HUES64 (cell line): Measurements from ENCODE around the gene TSPAN32.
A peak's percentile ranks its signal among the peaks of the same experiment; 100 is the strongest.

Experiments used
- H3K27ac ChIP-seq: 2 replicates; pipeline ENCODE4 v1.7.0; 2013; ENCODE audit warnings: low read depth, low read length, inconsistent platforms
- H3K27me3 ChIP-seq: 2 replicates; pipeline ENCODE4 v1.6.1; 2013; ENCODE audit warnings: mild to moderate bottlenecking, low read length; ENCODE audit not compliant: insufficient read depth
- H3K36me3 ChIP-seq: 2 replicates; pipeline ENCODE4 v1.6.1; 2013; ENCODE audit warnings: mild to moderate bottlenecking, low read length; ENCODE audit not compliant: insufficient read depth
- H3K4me1 ChIP-seq: 2 replicates; pipeline ENCODE4 v1.6.1; 2013; ENCODE audit warnings: mild to moderate bottlenecking, low read length, moderate library complexity; ENCODE audit not compliant: insufficient read depth
- H3K4me3 ChIP-seq: 2 replicates; pipeline ENCODE4 v1.5.1; 2013; ENCODE audit warnings: mild to moderate bottlenecking, low read length, moderate library complexity
- H3K9ac ChIP-seq: 2 replicates; pipeline ENCODE4 v1.6.1; 2013; ENCODE audit warnings: mild to moderate bottlenecking, low read depth, low read length
- H3K9me3 ChIP-seq: 2 replicates; pipeline ENCODE4 v1.6.1; 2013; ENCODE audit warnings: low read depth, low read length; ENCODE audit not compliant: insufficient read depth
- WGBS: fragments of 150-250, 120-280 bp; methylation state at CpG from one replicate; pipeline ENCODE4 v1.1.7; 2013; ENCODE audit warnings: missing lambda C conversion rate; 5-methylcytosine and 5-hydroxymethylcytosine counted together

Gene TSPAN32

GRCh38 chr11:2262301-2263070 is 39.3 kb upstream of the TSPAN32 start:
- 80% methylated on average over 18 of the region's 18 CpGs for WGBS
- H3K27me3 ChIP-seq: peaks cover 33% of the 10 kb centered on the region
- no peaks in the 10 kb centered on the region for H3K9me3 ChIP-seq
- no peaks in the 10 kb centered on the region for H3K4me1 ChIP-seq
- H3K27ac ChIP-seq: no peak overlapping the region
- H3K36me3 ChIP-seq: no peaks in the 10 kb centered on the region
- H3K4me3 ChIP-seq: no peak overlapping the region
- H3K9ac ChIP-seq: no peak overlapping the region

- no peaks in the 10 kb centered on the region for H3K9me3 ChIP-seq
- peaks cover 39% of the 10 kb centered on the region for H3K27me3 ChIP-seq
- H3K4me3 ChIP-seq: no peak overlapping the region
- H3K4me1 ChIP-seq: no peaks in the 10 kb centered on the region
- H3K9ac ChIP-seq: no peak overlapping the region
- no peaks in the 10 kb centered on the region for H3K36me3 ChIP-seq
- 94% methylated on average over 10 of the region's 10 CpGs for WGBS
- no peak overlapping the region for H3K27ac ChIP-seq
These were observed 38.7 kb upstream of the TSPAN32 start for GRCh38 chr11:2263071-2263565.

GRCh38 chr11:2263724-2264360 is 38.0 kb upstream of the TSPAN32 start:
- H3K4me1 ChIP-seq: peaks cover 4% of the 10 kb centered on the region; the same call in 1 of the 2 replicates
- no peak overlapping the region for H3K9ac ChIP-seq
- no peak overlapping the region for H3K27ac ChIP-seq
- peaks cover 47% of the 10 kb centered on the region for H3K27me3 ChIP-seq
- no peaks in the 10 kb centered on the region for H3K36me3 ChIP-seq
- no peaks in the 10 kb centered on the region for H3K9me3 ChIP-seq
- no peak overlapping the region for H3K4me3 ChIP-seq
- 90% methylated on average over 13 of the region's 13 CpGs for WGBS

GRCh38 chr11:2264366-2265053 is 37.3 kb upstream of the TSPAN32 start:
- H3K27me3 ChIP-seq: peaks cover 53% of the 10 kb centered on the region
- H3K9me3 ChIP-seq: no peaks in the 10 kb centered on the region
- peaks cover 4% of the 10 kb centered on the region; the same call in 1 of the 2 replicates for H3K4me1 ChIP-seq
- WGBS: 93% methylated on average over 22 of the region's 22 CpGs
- no peak overlapping the region for H3K4me3 ChIP-seq
- no peaks in the 10 kb centered on the region for H3K36me3 ChIP-seq
- no peak overlapping the region for H3K27ac ChIP-seq
- H3K9ac ChIP-seq: no peak overlapping the region

- H3K9me3 ChIP-seq: no peaks in the 10 kb centered on the region
- H3K36me3 ChIP-seq: no peaks in the 10 kb centered on the region
- H3K9ac ChIP-seq: no peak overlapping the region
- no peak overlapping the region for H3K4me3 ChIP-seq
- no peak overlapping the region for H3K27ac ChIP-seq
- H3K27me3 ChIP-seq: peaks cover 62% of the 10 kb centered on the region
- 72% methylated on average over 2 of the region's 2 CpGs for WGBS
- peaks cover 4% of the 10 kb centered on the region; the same call in 1 of the 2 replicates for H3K4me1 ChIP-seq
These were observed 36.4 kb upstream of the TSPAN32 start for GRCh38 chr11:2265396-2265795.

- Histone ChIP-seq H3K9ac (no peak overlapping the region), H3K27me3 (peaks cover 68% of the 10 kb centered on the region)
These were observed 35.8 kb upstream of the TSPAN32 start for GRCh38 chr11:2265854-2266585.

GRCh38 chr11:2266586-2267305 is 35.1 kb upstream of the TSPAN32 start:
- Histone ChIP-seq H3K27ac (no peak overlapping the region), H3K4me3 (no peak overlapping the region), H3K36me3 (no peaks in the 10 kb centered on the region), H3K27me3 (peaks cover 76% of the 10 kb centered on the region), H3K4me1 (peaks cover 4% of the 10 kb centered on the region; the same call in 1 of the 2 replicates), H3K9me3 (no peaks in the 10 kb centered on the region), H3K9ac (no peak overlapping the region)
- WGBS: 96% methylated on average over 26 of the region's 26 CpGs

More at GRCh38 chr11:2265854-2266585, 35.8 kb upstream of the TSPAN32 start:
- Histone ChIP-seq H3K4me3 (no peak overlapping the region), H3K4me1 (peaks cover 4% of the 10 kb centered on the region; the same call in 1 of the 2 replicates), H3K27ac (no peak overlapping the region), H3K9me3 (no peaks in the 10 kb centered on the region), H3K36me3 (no peaks in the 10 kb centered on the region)
- 91% methylated on average over 24 of the region's 24 CpGs for WGBS

GRCh38 chr11:2267306-2267850 is 34.4 kb upstream of the TSPAN32 start:
- H3K27me3 ChIP-seq: peaks cover 82% of the 10 kb centered on the region
- no peak overlapping the region for H3K27ac ChIP-seq
- no peaks in the 10 kb centered on the region for H3K36me3 ChIP-seq
- peaks cover 4% of the 10 kb centered on the region; the same call in 1 of the 2 replicates for H3K4me1 ChIP-seq
- WGBS: 91% methylated on average over 12 of the region's 12 CpGs
- H3K9me3 ChIP-seq: no peaks in the 10 kb centered on the region
- H3K9ac ChIP-seq: no peak overlapping the region
- H3K4me3 ChIP-seq: no peak overlapping the region

- Histone ChIP-seq H3K9me3 (no peaks in the 10 kb centered on the region), H3K4me3 (peak overlapping the region; percentile 52), H3K27me3 (peaks cover 89% of the 10 kb centered on the region), H3K9ac (no peak overlapping the region), H3K36me3 (no peaks in the 10 kb centered on the region), H3K4me1 (peaks cover 4% of the 10 kb centered on the region; the same call in 1 of the 2 replicates), H3K27ac (no peak overlapping the region)
- 86% methylated on average over 26 of the region's 26 CpGs for WGBS
These were observed 33.7 kb upstream of the TSPAN32 start for GRCh38 chr11:2267851-2268728.
